Astrocyte (in vitro differentiated cells and primary cell): ENCODE results near the gene EHD1. TPM values are rescaled to one million over a fixed set of nuclear protein-coding genes. Genes with fewer than 3 reads are reported as not detected.

Experiments used
- DNase-seq: peaks from one replicate; pipeline ENCODE4 v3.0.0-alpha.2; 2010; ENCODE audit warnings: low read depth
- FAIRE-seq: peaks from 2 replicates; lab custom pipeline; 2011; peaks lifted over from hg19 to GRCh38; lab: Jason Lieb, UNC
- H2AFZ ChIP-seq: 2 replicates; pipeline ENCODE4 v1.6.0; 2012; ENCODE audit warnings: low read depth, low read length, inconsistent platforms
- H3K27ac ChIP-seq: 2 replicates; pipeline ENCODE4 v1.5.1; 2011; ENCODE audit warnings: low read depth, low read length, inconsistent platforms
- H3K27me3 ChIP-seq: 2 replicates; pipeline ENCODE4 v1.6.0; 2011; ENCODE audit warnings: low read length, inconsistent platforms; ENCODE audit not compliant: insufficient read depth
- H3K36me3 ChIP-seq: 2 replicates; pipeline ENCODE4 v1.5.1; 2011; ENCODE audit warnings: low read length, inconsistent platforms; ENCODE audit not compliant: insufficient read depth
- H3K4me1 ChIP-seq: 2 replicates; pipeline ENCODE4 v1.5.1; 2011; ENCODE audit warnings: low read length, inconsistent platforms; ENCODE audit not compliant: insufficient read depth
- H3K4me2 ChIP-seq: 2 replicates; pipeline ENCODE4 v1.6.0; 2012; ENCODE audit warnings: low read length, inconsistent platforms
- H3K4me3 ChIP-seq: 2 replicates; pipeline ENCODE4 v1.5.1; 2011; ENCODE audit warnings: low read depth, mild to moderate bottlenecking, low read length, inconsistent platforms; ENCODE audit not compliant: insufficient read depth
- H3K79me2 ChIP-seq: 2 replicates; pipeline ENCODE4 v1.6.0; 2012; ENCODE audit warnings: mild to moderate bottlenecking, low read length, inconsistent platforms; ENCODE audit not compliant: insufficient read depth
- H3K9ac ChIP-seq: 2 replicates; pipeline ENCODE4 v1.6.0; 2012; ENCODE audit warnings: mild to moderate bottlenecking, low read length, inconsistent platforms
- H3K9me3 ChIP-seq: 2 replicates; pipeline ENCODE4 v1.5.1; 2012; ENCODE audit warnings: low read depth, mild to moderate bottlenecking, low read length, inconsistent platforms; ENCODE audit not compliant: insufficient read depth
- H4K20me1 ChIP-seq: 2 replicates; pipeline ENCODE4 v1.6.0; 2012; ENCODE audit warnings: low read length, inconsistent platforms; ENCODE audit not compliant: insufficient read depth
- H3K27ac Mint-ChIP-seq: one replicate; pipeline ENCODE4 v1.8.0; 2021; ENCODE audit warnings: mild to moderate bottlenecking, mixed read lengths; ENCODE audit not compliant: unreplicated experiment
- H3K27me3 Mint-ChIP-seq: one replicate; pipeline ENCODE4 v1.8.0; 2021; ENCODE audit warnings: low read depth, mixed read lengths; ENCODE audit not compliant: unreplicated experiment
- H3K36me3 Mint-ChIP-seq: one replicate; pipeline ENCODE4 v1.8.0; 2021; ENCODE audit warnings: low read depth, mixed read lengths; ENCODE audit not compliant: unreplicated experiment
- H3K4me1 Mint-ChIP-seq: one replicate; pipeline ENCODE4 v1.8.0; 2021; ENCODE audit warnings: low read depth, mixed read lengths; ENCODE audit not compliant: unreplicated experiment
- H3K4me3 Mint-ChIP-seq: one replicate; pipeline ENCODE4 v1.8.0; 2021; ENCODE audit warnings: mild to moderate bottlenecking, moderate library complexity, mixed read lengths; ENCODE audit not compliant: unreplicated experiment
- H3K9me3 Mint-ChIP-seq: one replicate; pipeline ENCODE4 v1.8.0; 2021; ENCODE audit warnings: mild to moderate bottlenecking, mixed read lengths; ENCODE audit not compliant: unreplicated experiment
- CTCF ChIP-seq: IDR thresholded peaks from 2 replicates; pipeline ENCODE4 v1.5.1; 2011; ENCODE audit warnings: low read depth, mild to moderate bottlenecking, inconsistent platforms, low read length, moderate library complexity; ENCODE audit not compliant: insufficient read depth
- EZH2 ChIP-seq: IDR thresholded peaks from 2 replicates; pipeline ENCODE4 v1.6.1; 2012; ENCODE audit warnings: mild to moderate bottlenecking, low read length, inconsistent platforms; ENCODE audit not compliant: insufficient read depth
- total RNA-seq: library from RNA; stranded (reverse); gene quantifications from 2 replicates; pipeline ENCODE4 v1.2.1, GENCODE V29; 2021

Gene EHD1
- total RNA-seq, 1 donor from 2014 or later, result 201 TPM

GRCh38 chr11:64842851-64843685 lies 35.4 kb downstream of the EHD1 start:
- DNase-seq, result no peak
- H3K79me2 ChIP-seq, result no peaks in the 10 kb centered on the region
- H3K4me2 ChIP-seq, result no peak overlapping the region
- TF ChIP-seq CTCF, result no peak
- TF ChIP-seq EZH2, result no peak
- no peak overlapping the region for H2AFZ ChIP-seq
- H3K27me3 Mint-ChIP-seq, result peaks cover 2% of the 10 kb centered on the region
- no peak overlapping the region for H3K27ac ChIP-seq
- H4K20me1 ChIP-seq, result no peaks in the 10 kb centered on the region
- peak overlapping the region; percentile 71 for H3K4me3 Mint-ChIP-seq
- H3K4me1 ChIP-seq, result peaks cover 5% of the 10 kb centered on the region
- H3K9ac ChIP-seq, result peak overlapping the region; percentile 16
- H3K36me3 Mint-ChIP-seq, result no peaks in the 10 kb centered on the region
- no peaks in the 10 kb centered on the region for H3K9me3 ChIP-seq
- peak overlapping the region; percentile 96 for H3K27ac Mint-ChIP-seq
- H3K4me1 Mint-ChIP-seq, result peaks cover 5% of the 10 kb centered on the region
- H3K27me3 ChIP-seq, result no peaks in the 10 kb centered on the region
- no peak overlapping the region for H3K4me3 ChIP-seq
- H3K9me3 Mint-ChIP-seq, result no peaks in the 10 kb centered on the region
- FAIRE-seq, result no peak
- H3K36me3 ChIP-seq, result no peaks in the 10 kb centered on the region

GRCh38 chr11:64842366-64842759 lies 36.1 kb downstream of the EHD1 start:
- Histone ChIP-seq H3K79me2 (no peaks in the 10 kb centered on the region), H3K9ac (no peak overlapping the region), H3K4me3 (no peak overlapping the region), H3K4me1 (peaks cover 5% of the 10 kb centered on the region), H3K27me3 (no peaks in the 10 kb centered on the region), H3K9me3 (no peaks in the 10 kb centered on the region), H3K27ac (no peak overlapping the region), H3K36me3 (no peaks in the 10 kb centered on the region), H3K4me2 (no peak overlapping the region), H4K20me1 (no peaks in the 10 kb centered on the region), H2AFZ (no peak overlapping the region)
- Mint-ChIP-seq H3K27ac (peak overlapping the region; percentile 78), H3K4me3 (no peak overlapping the region), H3K36me3 (no peaks in the 10 kb centered on the region), H3K27me3 (peaks cover 2% of the 10 kb centered on the region), H3K4me1 (peaks cover 5% of the 10 kb centered on the region), H3K9me3 (no peaks in the 10 kb centered on the region)
- FAIRE-seq, result no peak
- TF ChIP-seq CTCF (no peak), EZH2 (no peak)
- no peak for DNase-seq
